Inferior parietal cortex (tissue), 1 donor: ENCODE data around the gene KLHL14.
"Not testable (repeated sequence)": the region's sequence is repeated elsewhere in the genome, so short reads cannot be mapped to it uniquely, and the experiment has no call there.

ENCODE experiments used
- DNase-seq: peaks from one replicate; pipeline ENCODE4 v3.0.0-alpha.2; 2016; ENCODE audit errors: extremely low spot score

KLHL14 gene

GRCh38 chr18:32637659-32638058 is 135.2 kb downstream of the KLHL14 start:
- not testable (repeated sequence) for DNase-seq

DNA sequence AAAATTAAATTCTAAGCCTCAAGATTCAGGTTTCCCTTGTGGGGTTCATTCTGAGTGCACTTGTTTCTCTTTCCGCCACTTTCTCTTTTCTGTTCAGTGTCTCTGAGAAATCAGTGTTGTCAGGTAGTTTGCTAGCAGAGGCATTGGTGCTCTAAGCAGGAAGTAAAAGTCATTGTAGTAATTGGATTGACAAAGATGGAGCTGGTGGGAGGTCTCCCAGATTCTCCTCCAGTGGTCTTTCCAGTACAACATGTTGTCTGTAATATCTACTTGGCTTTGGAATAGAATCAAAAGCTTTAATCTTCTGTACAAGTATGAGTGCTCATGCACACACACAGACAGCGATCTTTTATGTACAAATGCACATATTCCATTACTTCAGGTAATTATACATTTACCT is 135.6 kb downstream of the KLHL14 start:
- no peak for DNase-seq

- no peak for DNase-seq
Observed at GRCh38 chr18:32634876-32635431, 137.9 kb downstream of the KLHL14 start.

GRCh38 chr18:32629981-32630700 is 142.7 kb downstream of the KLHL14 start:
- no peak for DNase-seq

DNA sequence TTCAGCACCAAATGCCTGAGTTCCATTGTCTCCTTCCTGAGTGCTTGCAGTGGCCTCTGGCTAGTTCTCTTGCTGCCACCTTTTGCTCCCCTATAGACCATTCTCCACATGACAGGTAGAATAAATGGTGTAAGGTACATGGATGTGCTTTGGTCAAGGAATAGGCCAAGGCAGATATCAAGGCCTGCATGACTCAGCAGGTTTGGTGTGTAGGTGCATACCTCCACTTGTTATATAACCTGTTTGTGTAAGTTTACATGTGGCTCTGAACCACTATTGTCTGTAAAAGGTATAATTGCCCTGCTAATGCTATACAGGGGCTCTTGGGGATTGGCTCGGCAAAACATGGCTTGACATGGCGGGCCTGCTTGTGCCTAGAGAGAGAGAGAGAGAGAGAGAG is 143.5 kb downstream of the KLHL14 start:
- no peak for DNase-seq

DNA sequence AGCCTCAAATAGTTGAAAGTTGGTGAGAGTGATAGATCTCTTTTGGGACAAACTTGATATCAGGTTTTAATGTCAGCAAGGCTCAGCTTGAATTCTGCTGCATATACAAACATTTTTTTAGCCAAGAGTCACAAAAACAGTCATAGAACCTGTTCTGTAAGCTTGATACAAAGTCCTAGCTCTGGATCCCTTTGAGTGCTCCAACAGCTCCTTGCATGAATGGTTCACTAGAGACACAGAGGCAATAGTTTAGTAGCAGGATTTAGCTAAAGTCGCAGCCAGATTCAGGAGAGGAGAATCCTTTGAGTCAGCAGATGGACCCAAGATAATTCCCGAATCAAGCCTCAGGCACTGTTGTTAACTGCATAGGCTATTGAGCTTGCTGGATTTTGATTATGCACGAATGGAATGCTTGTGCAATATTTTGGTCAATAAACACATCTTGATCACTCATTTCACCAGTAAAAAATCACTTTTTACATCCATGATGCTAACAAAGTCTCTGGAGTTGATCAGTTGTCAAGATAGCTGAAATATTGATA is 148.6 kb downstream of the KLHL14 start:
- DNase-seq = no peak

DNA sequence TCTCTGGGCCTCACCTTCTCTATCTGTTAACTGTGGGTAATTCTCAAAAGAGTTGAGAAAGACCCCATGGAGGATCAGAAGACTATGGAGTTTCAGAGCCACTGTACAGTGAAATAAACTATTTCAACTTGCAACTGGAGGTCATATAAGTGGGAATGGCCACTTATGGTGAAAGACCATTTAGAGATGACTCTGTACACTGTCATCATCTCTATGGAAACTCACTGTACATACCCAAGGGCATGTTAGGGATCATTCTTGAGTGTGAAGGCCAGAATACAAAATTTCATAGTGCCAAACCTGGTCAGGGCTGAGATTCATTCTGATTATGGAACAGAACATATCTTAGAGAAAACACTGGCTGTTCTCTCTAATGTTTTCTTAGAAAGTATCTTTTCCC is 149.3 kb downstream of the KLHL14 start:
- no peak for DNase-seq
